BJ (cell line): Measurements from ENCODE around the gene FAF1. TPM values are rescaled to one million over a fixed set of nuclear protein-coding genes. Genes with fewer than 3 reads are reported as not detected.
"Not testable (repeated sequence)": the region's sequence is repeated elsewhere in the genome, so short reads cannot be mapped to it uniquely, and the experiment has no call there.

Experiments used
- CTCF ChIA-PET: fragments of 350-600 bp; formaldehyde crosslinking; extraction: SDS; loops from one replicate; lab custom pipeline; 2021; ENCODE audit warnings: antibody characterized with exemption, inconsistent platforms; lab: Yijun Ruan, JAX
- POLR2A ChIA-PET: fragments of 300-600 bp; sonication (Branson Sonifier 250); formaldehyde crosslinking; extraction: SDS; loops from one replicate; lab custom pipeline; 2021; ENCODE audit warnings: antibody characterized with exemption; lab: Charles Lee
- DNase-seq: peaks from one replicate; pipeline ENCODE4 v3.0.0-alpha.2; 2011; ENCODE audit warnings: low read depth
- H3K27me3 ChIP-seq: 2 replicates; pipeline ENCODE4 v1.6.0; 2011; ENCODE audit warnings: low read length; ENCODE audit not compliant: control insufficient read depth, insufficient read depth
- H3K36me3 ChIP-seq: 2 replicates; pipeline ENCODE4 v1.5.1; 2011; ENCODE audit warnings: low read length; ENCODE audit not compliant: control insufficient read depth, insufficient read depth
- H3K4me3 ChIP-seq: 2 replicates; pipeline ENCODE4 v1.5.1; 2011; ENCODE audit warnings: low read depth, mild to moderate bottlenecking, control low read depth, low read length
- polyA minus RNA-seq: library from RNA; depleted of rRNA, polyadenylated mRNA; stranded (reverse); fragments of >200 nt; gene quantifications from 2 replicates; pipeline ENCODE4 v1.2.3, GENCODE V29; 2011; rRNA and poly(A)+ RNA removed
- polyA plus RNA-seq: library from polyadenylated mRNA; depleted of rRNA; stranded (reverse); fragments of >200 nt; gene quantifications from 2 replicates; pipeline ENCODE4 v1.2.3, GENCODE V29; 2011; rRNA removed
- TF ChIP-seq, protein P1 (sequence below): IDR thresholded peaks from 2 replicates; pipeline ENCODE4 v1.5.1; 2011; ENCODE audit warnings: low read depth, mild to moderate bottlenecking, control low read depth, inconsistent platforms, low read length, moderate library complexity; ENCODE audit not compliant: insufficient read depth

The FAF1 gene
- polyA plus RNA-seq (15.5 and 28.6 TPM in 2 replicates), polyA minus RNA-seq (23.0 and 23.6 TPM in 2 replicates)

DNA sequence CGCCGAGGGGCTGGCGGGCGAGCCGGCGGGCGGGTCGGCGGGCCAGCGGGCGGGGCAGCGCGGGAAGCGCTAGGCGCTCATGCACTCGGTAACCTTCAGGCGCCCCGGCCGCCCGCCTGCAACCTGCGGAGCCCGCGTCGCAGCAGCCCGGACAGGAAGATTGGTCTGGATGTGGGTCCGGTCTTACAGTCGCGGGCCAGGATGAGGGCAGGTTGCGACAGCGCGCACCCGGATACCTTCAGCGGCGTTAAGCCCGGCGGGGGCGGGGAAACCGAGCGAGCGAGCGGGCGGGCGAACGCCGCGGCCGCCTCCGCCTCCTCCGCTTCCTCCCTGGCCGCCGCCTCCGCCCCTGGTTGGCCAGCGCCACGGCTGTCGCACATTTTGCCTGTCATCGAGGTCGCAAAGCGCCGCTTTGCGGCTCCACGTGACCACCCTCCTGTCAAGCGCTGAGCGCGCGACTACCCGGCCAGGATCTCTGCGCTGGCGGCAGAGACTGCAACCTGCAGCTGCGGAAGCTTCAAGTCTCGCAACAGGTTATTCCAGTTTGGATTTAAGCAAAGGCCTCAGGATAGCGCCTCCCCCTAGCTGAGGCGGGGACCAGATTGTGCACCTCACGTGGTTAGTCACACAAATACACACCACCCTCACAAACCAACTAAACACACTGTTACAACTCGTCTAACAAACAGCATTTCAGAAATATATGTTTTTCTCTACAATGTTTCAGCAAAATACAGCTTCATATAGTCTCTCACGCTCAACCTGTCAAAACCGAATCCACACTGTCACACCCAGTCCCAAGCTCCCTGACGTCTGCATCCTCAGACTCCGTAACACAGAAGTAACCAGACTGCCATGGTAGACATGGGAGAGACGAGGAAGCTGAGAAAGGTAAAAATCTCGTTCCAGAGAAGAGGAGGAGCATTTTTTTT is at the start of gene FAF1:
TSS of gene FAF1 (minus strand) at position 355 of the 932 bp plus-strand sequence. CDS start 456 bp downstream, outside the sequence.
- POLR2A ChIA-PET = no interaction called here
- Histone ChIP-seq H3K27me3 (no peaks in the 10 kb centered on the region), H3K36me3 (no peaks in the 10 kb centered on the region), H3K4me3 (peak within 1 kb of the TSS; percentile 88)
- DNase-seq = peak; percentile 72
- TF ChIP-seq, protein P1, sequence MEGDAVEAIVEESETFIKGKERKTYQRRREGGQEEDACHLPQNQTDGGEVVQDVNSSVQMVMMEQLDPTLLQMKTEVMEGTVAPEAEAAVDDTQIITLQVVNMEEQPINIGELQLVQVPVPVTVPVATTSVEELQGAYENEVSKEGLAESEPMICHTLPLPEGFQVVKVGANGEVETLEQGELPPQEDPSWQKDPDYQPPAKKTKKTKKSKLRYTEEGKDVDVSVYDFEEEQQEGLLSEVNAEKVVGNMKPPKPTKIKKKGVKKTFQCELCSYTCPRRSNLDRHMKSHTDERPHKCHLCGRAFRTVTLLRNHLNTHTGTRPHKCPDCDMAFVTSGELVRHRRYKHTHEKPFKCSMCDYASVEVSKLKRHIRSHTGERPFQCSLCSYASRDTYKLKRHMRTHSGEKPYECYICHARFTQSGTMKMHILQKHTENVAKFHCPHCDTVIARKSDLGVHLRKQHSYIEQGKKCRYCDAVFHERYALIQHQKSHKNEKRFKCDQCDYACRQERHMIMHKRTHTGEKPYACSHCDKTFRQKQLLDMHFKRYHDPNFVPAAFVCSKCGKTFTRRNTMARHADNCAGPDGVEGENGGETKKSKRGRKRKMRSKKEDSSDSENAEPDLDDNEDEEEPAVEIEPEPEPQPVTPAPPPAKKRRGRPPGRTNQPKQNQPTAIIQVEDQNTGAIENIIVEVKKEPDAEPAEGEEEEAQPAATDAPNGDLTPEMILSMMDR = peak; percentile 32; the same call in 1 of the 2 replicates
- CTCF ChIA-PET = interaction anchor here (0.6 to 1.5 kb wide), 6 partner anchors 9 to 220 kb away, joined by 3 to 6 read pairs (median 5); no protein-coding TSS in a partner anchor

DNA sequence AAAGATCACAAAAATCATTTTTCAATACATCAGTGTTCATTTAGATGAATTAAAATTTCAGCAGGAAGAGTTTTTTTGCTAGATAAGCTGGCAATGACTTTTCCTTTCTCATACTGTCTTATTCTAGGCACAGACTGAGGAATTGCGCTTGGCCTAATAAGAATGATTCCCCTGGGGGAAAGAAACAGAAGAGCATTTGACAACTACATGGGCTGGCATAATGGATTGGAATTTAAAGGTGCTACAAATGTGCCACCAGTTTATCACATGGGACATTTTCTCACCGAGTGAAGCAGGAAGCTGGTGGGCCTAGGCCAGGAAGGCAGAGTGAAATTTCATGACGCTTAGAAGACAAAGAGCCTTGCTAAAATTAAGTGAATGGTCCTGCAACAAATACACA is 49.3 kb upstream of the FAF1 start:
- POLR2A ChIA-PET = no interaction called here
- no peaks in the 10 kb centered on the region for H3K27me3 ChIP-seq
- no peak overlapping the region for H3K4me3 ChIP-seq
- DNase-seq = no peak
- TF ChIP-seq, protein P1 = no peak
- CTCF ChIA-PET = interaction anchor here (1.0 to 1.1 kb wide), 2 partner anchors 51 to 80 kb away, joined by 3 to 5 read pairs; no protein-coding TSS in a partner anchor
- no peaks in the 10 kb centered on the region for H3K36me3 ChIP-seq

DNA sequence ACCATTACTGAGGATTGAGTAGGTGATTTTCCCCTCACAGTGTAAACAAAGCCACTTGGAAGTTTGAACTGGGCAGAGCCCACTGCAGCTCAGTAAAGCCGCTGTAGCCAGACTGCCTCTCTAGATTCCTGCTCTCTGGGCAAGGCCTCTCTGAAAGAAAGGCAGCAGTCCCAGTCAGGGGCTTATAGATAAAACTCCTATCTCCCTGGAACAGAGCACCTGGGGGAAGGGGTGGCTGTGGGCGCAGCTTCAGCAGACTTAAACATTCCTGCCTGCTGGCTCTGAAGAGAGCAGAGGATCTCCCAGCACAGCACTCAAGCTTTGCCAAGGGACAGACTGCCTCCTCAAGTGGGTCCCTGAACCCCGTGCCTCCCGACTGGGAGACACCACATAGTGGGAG is 45.5 kb upstream of the FAF1 start:
- H3K36me3 ChIP-seq, DNase-seq, H3K27me3 ChIP-seq, POLR2A ChIA-PET, H3K4me3 ChIP-seq: not testable (repeated sequence)
- CTCF ChIA-PET = interaction anchor here (0.6 kb wide), 1 partner anchor 104 kb away, joined by 3 read pairs; no protein-coding TSS in a partner anchor

DNA sequence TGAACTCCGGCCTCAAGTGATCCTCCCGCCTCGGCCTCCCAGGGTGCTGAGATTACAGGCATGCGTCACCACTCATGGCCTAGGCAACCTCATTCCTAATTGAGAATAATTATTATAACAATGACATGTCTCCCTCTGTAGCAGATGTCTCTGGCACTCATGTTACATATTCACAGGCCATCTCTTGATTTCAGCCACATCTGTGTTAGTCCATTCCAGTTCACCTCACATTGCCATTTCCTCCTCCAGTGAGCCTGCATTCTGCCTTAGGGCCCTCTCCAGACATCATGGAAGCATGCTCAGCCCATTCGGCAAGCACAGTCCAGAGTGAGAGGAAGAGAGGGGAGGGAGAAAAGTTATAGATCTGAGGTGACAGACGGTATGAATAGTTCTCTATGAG is 42.4 kb upstream of the FAF1 start:
- TF ChIP-seq, protein P1 = no peak
- Histone ChIP-seq H3K27me3 (no peaks in the 10 kb centered on the region), H3K36me3 (no peaks in the 10 kb centered on the region), H3K4me3 (no peak overlapping the region)
- ChIA-PET CTCF (interaction anchor here (0.6 kb wide), 1 partner anchor 25 kb away, joined by 3 read pairs; no protein-coding TSS in a partner anchor), POLR2A (no interaction called here)
- DNase-seq = no peak

GRCh38 chr1:51000651-51001050 is 40.6 kb upstream of the FAF1 start:
- POLR2A ChIA-PET = no interaction called here
- H3K36me3 ChIP-seq = no peaks in the 10 kb centered on the region
- H3K4me3 ChIP-seq = no peak overlapping the region
- no peak for DNase-seq
- TF ChIP-seq, protein P1 = no peak
- H3K27me3 ChIP-seq = no peaks in the 10 kb centered on the region
- CTCF ChIA-PET = interaction anchor here (0.6 kb wide), 1 partner anchor 10 kb away, joined by 3 read pairs; no protein-coding TSS in a partner anchor
